GM21367 (cell line): Measurements from ENCODE around the gene KLC3.
"Not testable (repeated sequence)": the region's sequence is repeated elsewhere in the genome, so short reads cannot be mapped to it uniquely, and the experiment has no call there.

ENCODE experiments used
- ATAC-seq: cut with Tn5 transposase; IDR thresholded peaks from one replicate; pipeline ENCODE4 v1.9.1; 2021; ENCODE audit not compliant: unreplicated experiment

Gene KLC3

DNA sequence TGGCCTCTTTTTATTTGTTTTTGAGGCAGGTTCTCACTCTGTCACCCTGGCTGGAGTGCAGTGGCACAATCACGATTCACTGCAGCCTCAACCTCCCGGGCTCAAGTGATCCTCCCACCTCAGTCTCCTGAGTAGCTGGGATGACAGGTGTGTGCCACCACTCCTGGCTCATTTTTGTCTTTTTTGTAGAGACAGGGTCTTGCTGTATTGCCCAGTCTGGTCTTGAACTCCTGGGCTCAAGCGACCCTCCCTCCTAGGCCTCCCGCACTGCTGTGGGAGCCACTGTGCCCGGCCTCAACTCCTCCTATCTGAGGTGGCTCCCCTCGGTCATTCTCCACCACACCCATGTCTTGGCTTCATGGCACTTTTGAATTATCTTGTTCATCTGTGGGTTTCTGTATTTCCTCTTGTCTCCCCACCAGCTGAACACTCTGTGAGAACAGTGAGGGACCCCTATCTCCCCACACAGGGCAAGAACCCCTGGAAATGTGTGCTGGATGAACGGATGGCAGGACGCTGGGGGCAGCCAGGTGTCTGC lies 25.8 kb upstream of the KLC3 start:
- ATAC-seq: no peak

GRCh38 chr19:45315304-45315703 lies 25.2 kb upstream of the KLC3 start:
- no peak for ATAC-seq

DNA sequence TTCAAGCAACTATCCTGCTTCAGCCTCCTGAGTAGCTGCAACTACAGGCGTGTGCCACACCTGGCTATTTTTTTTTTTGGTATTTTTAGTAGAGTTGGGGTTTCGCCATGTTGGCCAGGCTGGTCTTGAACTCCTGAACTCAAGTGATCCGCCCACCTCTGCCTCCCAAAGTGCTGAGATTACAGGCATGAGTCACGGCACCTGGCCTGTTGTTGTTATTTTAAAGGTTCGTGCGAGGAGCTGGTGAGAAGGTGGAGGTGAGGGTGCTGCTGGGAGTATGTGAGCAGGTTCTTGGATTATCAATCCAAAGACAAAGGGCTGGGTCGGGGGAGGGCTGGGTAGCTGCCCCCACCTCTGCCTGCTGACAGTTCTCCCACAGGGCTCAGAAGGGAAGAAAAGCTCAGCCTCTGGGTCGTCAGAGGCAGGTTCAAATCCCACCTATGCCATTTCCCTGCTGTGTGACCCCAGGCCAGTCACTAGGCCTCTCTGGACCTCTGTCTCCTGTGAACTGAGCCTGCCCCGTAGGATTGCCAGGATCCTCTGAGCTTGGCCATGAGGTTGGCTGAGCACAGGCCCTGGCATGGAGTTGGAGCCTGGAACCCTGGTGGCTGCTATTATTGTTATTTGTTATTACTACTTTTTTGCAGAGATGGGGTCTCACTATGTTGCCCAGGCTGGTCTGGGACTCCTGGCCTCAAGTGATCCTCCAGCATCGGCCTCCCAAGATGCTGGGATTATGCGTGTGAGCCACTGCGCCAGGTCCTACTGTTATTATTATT lies 19.4 kb upstream of the KLC3 start:
- no peak for ATAC-seq

- ATAC-seq: no peak
Observed at GRCh38 chr19:45321848-45322247, 18.7 kb upstream of the KLC3 start.

DNA sequence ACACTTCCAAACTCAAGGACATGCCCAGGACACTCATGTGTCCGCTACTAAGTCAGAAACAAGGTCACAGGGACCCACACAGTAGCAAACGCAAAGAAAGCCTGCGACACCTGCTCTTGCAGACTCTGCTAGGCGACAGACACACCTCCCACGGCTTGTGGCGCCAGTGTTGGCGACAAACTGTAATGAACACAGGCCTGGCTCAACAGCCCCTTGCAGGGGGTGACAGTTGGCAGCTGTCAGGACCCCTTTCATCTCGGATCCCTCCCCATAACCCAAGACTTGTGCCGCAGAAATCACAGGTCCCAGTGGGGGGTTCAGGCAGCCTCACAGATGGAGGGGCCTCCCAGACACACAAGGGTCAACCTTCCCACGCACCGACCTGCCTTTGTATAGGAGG lies 18.2 kb upstream of the KLC3 start:
- ATAC-seq: no peak

DNA sequence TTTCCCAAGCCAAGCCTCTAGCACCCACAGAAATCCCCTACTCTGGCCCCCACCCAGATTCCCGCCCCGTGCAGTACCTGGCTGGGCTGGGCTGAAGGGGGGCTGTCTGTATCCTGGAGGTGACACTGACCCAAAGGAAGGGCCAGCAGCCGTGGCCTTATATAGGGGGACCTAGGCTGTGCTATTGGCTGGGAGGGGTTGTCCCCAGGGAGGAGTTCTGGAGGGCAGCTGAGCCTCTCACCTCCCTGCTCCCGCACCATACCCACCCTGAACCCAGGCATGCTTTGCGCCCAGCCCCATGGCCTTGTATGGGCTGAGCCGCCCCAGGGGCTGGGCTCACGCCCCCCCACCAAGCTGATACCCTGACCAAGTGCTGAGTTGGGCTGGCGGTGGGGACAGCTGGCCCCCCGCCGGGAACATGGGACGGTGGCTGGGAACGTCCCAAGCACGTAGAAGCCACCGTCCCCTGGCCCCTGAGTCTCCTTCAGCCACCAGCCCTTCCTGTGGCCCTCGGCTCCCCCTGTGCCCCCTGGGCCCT lies 17.7 kb upstream of the KLC3 start, which contains the start of gene CKM:
Gene CKM, minus strand, starts transcription at position 132 of the 538 bp plus-strand sequence. CDS start 3,162 bp downstream, outside the sequence.
- ATAC-seq: no peak

DNA sequence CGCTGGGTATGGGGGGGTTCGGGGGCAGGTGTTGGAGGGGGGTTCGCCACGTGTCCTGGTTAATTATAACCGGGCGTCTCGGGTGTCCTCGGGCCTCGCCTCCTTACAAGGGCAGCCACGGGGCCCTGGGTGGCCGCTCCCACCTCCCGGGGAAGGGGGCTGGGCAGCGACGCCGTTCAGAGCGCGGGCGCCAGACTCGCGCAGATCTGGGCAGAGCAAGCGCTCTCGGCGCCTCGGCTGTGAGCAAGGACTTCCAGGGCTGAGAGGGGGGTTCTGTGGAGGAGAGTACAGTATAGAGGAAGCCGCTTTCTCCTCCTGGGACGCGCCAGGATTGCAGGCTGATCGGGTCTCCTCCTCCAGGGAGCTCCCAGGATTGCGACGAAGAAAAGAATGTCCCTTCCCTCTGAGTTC lies 16.9 kb upstream of the KLC3 start:
- no peak for ATAC-seq

- ATAC-seq: no peak
Observed at GRCh38 chr19:45324349-45324907, 16.1 kb upstream of the KLC3 start.

GRCh38 chr19:45327404-45328143 lies 13.0 kb upstream of the KLC3 start:
- ATAC-seq: no peak

- no peak for ATAC-seq
Observed at GRCh38 chr19:45331411-45331810, 9.1 kb upstream of the KLC3 start.

- ATAC-seq: no peak
Observed at GRCh38 chr19:45333609-45334303, 6.8 kb upstream of the KLC3 start.

GRCh38 chr19:45334881-45335280 lies 5.7 kb upstream of the KLC3 start:
- not testable (repeated sequence) for ATAC-seq

- ATAC-seq: no peak
Observed at GRCh38 chr19:45336696-45337251, 3.8 kb upstream of the KLC3 start.

DNA sequence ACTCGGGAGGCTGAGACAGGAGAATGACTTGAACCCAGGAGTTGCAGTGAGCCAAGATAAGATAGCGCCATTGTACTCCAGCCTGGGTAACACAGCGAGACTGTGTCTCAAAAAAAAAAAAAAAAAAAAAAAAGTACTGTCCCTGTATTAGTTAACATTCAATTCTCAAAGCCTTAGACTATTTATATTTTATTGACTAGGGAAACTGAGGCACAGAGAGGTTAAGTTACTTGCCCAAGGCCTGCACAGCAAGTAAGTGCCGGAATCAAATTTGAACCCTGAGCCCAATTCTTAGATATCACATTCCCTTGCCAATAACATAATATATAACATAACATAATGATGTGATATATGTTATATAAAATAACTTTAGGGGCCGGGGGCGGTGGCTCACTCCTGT lies 921 bp upstream of the KLC3 start:
- ATAC-seq: no peak

- ATAC-seq: no peak
Observed at GRCh38 chr19:45340899-45341453, 426 bp downstream of the KLC3 start.

GRCh38 chr19:45342911-45343310 lies 2.4 kb downstream of the KLC3 start:
- ATAC-seq: no peak

DNA sequence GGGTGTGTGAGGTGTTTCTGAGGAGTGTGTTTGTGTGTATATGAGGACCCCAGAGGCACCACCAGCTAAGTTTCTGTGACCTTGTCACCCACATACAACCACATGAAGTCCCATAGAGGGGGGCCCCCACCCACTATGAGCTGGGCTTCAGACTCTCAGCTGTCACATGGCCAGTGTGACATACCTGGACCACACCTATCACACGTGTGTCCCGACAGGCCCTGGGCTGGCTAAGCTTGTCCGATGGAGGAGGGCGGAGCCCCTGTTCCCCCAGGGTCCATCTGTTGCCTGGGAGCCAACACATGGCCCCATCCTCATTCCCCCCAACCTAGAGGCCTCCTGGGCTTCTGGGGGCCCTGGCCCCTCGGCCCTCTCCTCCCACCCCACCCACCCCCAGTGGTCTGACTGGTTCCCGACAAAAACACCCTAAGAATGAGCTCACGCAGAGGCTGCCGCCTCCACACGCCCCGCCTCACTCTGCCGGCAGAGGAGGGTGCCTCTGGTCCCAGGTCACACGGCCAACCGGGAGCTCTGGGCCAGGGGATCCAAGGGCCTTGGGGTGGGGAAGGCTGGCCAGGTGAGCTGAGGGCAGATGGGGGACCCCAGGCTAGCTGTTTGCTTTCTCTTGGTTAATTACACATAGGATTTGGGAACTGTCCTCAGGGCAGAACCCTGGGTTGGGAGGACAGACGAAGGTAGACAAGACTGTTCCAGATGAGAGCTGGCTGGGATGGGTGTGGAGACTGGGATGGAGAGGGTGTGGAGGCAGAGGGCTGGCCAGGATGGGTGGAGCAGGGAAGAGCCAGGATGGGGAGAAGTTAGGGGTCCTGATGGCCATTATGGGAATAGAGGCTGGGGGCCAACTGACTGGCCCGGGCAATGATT lies 4.3 kb downstream of the KLC3 start:
- no peak for ATAC-seq

GRCh38 chr19:45345506-45345860 lies 4.9 kb downstream of the KLC3 start:
- no peak for ATAC-seq

DNA sequence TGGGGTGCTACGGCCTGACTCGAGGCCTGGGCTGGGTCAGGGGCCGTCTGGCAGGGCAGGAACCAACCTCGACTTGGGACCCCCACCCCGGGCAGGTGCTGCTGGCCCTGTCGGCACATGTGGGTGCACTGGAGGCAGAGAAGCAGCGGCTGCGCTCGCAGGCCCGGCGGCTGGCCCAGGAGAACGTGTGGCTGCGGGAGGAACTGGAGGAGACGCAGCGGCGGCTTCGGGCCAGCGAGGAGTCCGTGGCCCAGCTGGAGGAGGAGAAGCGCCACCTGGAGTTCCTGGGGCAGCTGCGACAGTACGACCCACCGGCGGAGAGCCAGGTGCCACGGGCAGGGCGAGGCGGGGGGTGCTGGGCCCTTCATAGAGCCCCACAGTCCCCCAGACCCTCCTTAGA lies 5.9 kb downstream of the KLC3 start:
- ATAC-seq: no peak
